ENCODE measurements around the gene P3H1. TPM values are rescaled to one million over a fixed set of nuclear protein-coding genes. Genes with fewer than 3 reads are reported as not detected.

Gene P3H1
- total RNA-seq, 4 donors from 2014 or later = 19.5 to 33.5 (median 24.9) TPM

- DNase-seq (ENCODE audit: extremely low spot score) = no peak
- H3K27ac ChIP-seq (replicated peaks in 1 of 4) = peak overlapping the region in 1 of 4 donors; percentile 20
- intact Hi-C loops (cut with DNase I) = no loop called here
Measured at GRCh38 chr1:42793824-42794223, 27.0 kb upstream of the P3H1 start.

GRCh38 chr1:42788021-42788420 lies 21.2 kb upstream of the P3H1 start:
- intact Hi-C loops (cut with DNase I) = no loop called here
- Histone ChIP-seq H3K27ac (replicated peaks in 1 of 4) (no peak overlapping the region), H3K4me1 (peaks cover 14 to 17% (median 15%) of the 10 kb centered on the region in 4 donors), H3K4me3 (no peak overlapping the region), H3K36me3 (peaks cover 0 to under 1% (median 0%) of the 10 kb centered on the region in 4 donors), H3K9me3 (no peaks in the 10 kb centered on the region), H3K27me3 (no peaks in the 10 kb centered on the region)
- no peak for DNase-seq (ENCODE audit: extremely low spot score)
- 100% methylated on average over 1 of the region's 1 CpG for WGBS
- TF ChIP-seq POLR2AphosphoS5 (IDR thresholded peaks at IDR 0.05) (no peak), POLR2A (IDR thresholded peaks at IDR 0.05; ENCODE audit: low read depth) (no peak), EP300 (IDR thresholded peaks at IDR 0.05) (no peak), CTCF (IDR thresholded peaks at IDR 0.05) (no peak)

More at GRCh38 chr1:42793824-42794223, 27.0 kb upstream of the P3H1 start:
- H3K9me3 ChIP-seq = no peaks in the 10 kb centered on the region
- H3K4me1 ChIP-seq = peaks cover 0 to 4% (median 0%) of the 10 kb centered on the region in 4 donors
- H3K4me3 ChIP-seq = no peak overlapping the region
- 80% methylated on average over 2 of the region's 2 CpGs for WGBS
- no peaks in the 10 kb centered on the region for H3K36me3 ChIP-seq
- no peaks in the 10 kb centered on the region for H3K27me3 ChIP-seq
- TF ChIP-seq POLR2AphosphoS5 (IDR thresholded peaks at IDR 0.05) = no peak
- no peak for TF ChIP-seq CTCF (IDR thresholded peaks at IDR 0.05)
- TF ChIP-seq EP300 (IDR thresholded peaks at IDR 0.05) = no peak
- TF ChIP-seq POLR2A (IDR thresholded peaks at IDR 0.05; ENCODE audit: low read depth) = no peak

- peaks cover 14 to 17% (median 15%) of the 10 kb centered on the region in 4 donors for H3K4me1 ChIP-seq
- TF ChIP-seq EP300 (IDR thresholded peaks at IDR 0.05) = no peak
- no peak for TF ChIP-seq CTCF (IDR thresholded peaks at IDR 0.05)
- TF ChIP-seq POLR2A (IDR thresholded peaks at IDR 0.05; ENCODE audit: low read depth) = no peak
- no peak for TF ChIP-seq POLR2AphosphoS5 (IDR thresholded peaks at IDR 0.05)
- H3K4me3 ChIP-seq = no peak overlapping the region
- whole genome bisulfite sequencing = 90% methylated on average over 5 of the region's 5 CpGs
- H3K27me3 ChIP-seq = no peaks in the 10 kb centered on the region
- peaks cover under 1 to 16% (median 4%) of the 10 kb centered on the region in 4 donors for H3K36me3 ChIP-seq
- H3K9me3 ChIP-seq = no peaks in the 10 kb centered on the region
- H3K27ac ChIP-seq (replicated peaks in 1 of 4) = no peak overlapping the region
- DNase-seq (ENCODE audit: extremely low spot score) = no peak
- intact Hi-C loops (cut with DNase I) = no loop called here
Measured at GRCh38 chr1:42786097-42786496, 19.3 kb upstream of the P3H1 start.

- WGBS = 24% methylated on average over 24 of the region's 54 CpGs
- H3K4me1 ChIP-seq = peaks cover 14 to 17% (median 15%) of the 10 kb centered on the region in 4 donors
- DNase-seq (ENCODE audit: extremely low spot score) = no peak
- H3K4me3 ChIP-seq = peak within 1 kb of the TSS; percentile 49 to 64 (median 52)
- no peaks in the 10 kb centered on the region for H3K9me3 ChIP-seq
- peaks cover 6 to 26% (median 11%) of the 10 kb centered on the region in 4 donors for H3K36me3 ChIP-seq
- intact Hi-C loops (cut with DNase I) = no loop called here
- H3K27me3 ChIP-seq = no peaks in the 10 kb centered on the region
- TF ChIP-seq EP300 (IDR thresholded peaks at IDR 0.05) = no peak
- TF ChIP-seq POLR2AphosphoS5 (IDR thresholded peaks at IDR 0.05) = no peak
- TF ChIP-seq CTCF (IDR thresholded peaks at IDR 0.05) = no peak
- TF ChIP-seq POLR2A (IDR thresholded peaks at IDR 0.05; ENCODE audit: low read depth) = no peak
- no peak within 1 kb of the TSS for H3K27ac ChIP-seq (replicated peaks in 1 of 4)
Measured at GRCh38 chr1:42784946-42785693, 18.3 kb upstream of the P3H1 start, which contains the start of gene TMEM269. Gene TMEM269, plus strand, starts transcription at chr1:42784991. Its CDS starts 4,903 bp downstream, at chr1:42789894.

All from esophagus muscularis mucosa (tissue), 4 donors.